ENCODE data around the gene ESRRA. TPM values are rescaled to one million over a fixed set of nuclear protein-coding genes. Genes with fewer than 3 reads are reported as not detected.
A peak's percentile ranks its signal among the peaks of the same experiment; 100 is the strongest.

The ESRRA gene
- total and polyA plus RNA-seq, 2 of the 13 experiments (the other 11 are each of a cell fraction or from before 2014, with no cell fraction given) = 18.1 to 36.3 TPM

DNA sequence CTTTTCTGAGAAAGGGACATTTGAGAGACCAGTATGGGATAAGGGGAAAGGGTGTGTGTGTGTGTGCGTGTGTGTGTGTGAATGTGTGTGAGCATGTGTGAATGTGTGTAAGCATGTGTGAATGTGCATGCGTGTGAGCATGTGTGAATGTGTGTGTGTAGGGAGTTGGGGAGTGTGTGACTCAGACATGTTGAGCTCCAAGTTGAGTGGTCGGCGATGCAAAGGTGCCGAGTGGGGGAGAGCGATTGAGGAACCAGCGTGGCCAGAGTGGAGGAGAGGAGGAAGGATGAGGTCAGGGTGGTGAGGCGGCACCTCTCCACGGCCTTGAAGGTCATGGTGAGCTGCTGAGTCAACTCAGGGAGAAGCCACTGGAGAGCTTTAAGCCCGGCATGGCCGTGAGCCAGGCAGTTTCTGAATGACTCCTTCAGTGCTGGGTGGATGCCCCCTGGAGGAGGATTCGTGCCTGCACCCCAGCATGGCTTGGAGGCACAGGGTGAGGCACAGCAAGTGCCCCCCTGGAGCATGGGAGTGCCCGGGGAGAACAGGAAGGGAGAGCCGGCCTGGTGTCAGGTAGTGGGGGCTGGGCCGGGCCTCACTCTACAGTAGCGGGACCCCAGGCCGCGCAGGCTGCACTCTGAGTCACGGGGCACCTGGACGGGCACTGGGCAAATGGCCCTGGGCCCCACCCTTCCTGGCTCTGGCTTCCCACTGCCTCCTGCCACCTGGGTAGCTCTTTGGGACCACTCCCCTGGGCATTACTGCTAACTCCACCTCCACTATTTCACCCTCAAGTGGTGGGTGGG is 26.4 kb downstream of the ESRRA start (continued):
- peak; percentile 45; the same call in 1 of the 2 replicates for TF ChIP-seq SAP130 (CRISPR knock-in tag; IDR thresholded peaks at IDR 0.05; ENCODE audit: low read depth)
- TF ChIP-seq NR2F6 (IDR thresholded peaks at IDR 0.05) = no peak
- peak; percentile 18; the same call in 1 of the 2 replicates for TF ChIP-seq NR2F6 (CRISPR knock-in tag; IDR thresholded peaks at IDR 0.05)
- peak; percentile 58; the same call in 1 of the 2 replicates for TF ChIP-seq ERF (CRISPR knock-in tag; IDR thresholded peaks at IDR 0.05)
- TF ChIP-seq IKZF1 (IDR thresholded peaks at IDR 0.05) = 0 out of 2 replicates have a peak, but pooled peaks have one; percentile 47
- TF ChIP-seq EED (CRISPR knock-in tag; IDR thresholded peaks at IDR 0.05) = peak; percentile 31; the same call in 1 of the 2 replicates
- TF ChIP-seq, protein P1, sequence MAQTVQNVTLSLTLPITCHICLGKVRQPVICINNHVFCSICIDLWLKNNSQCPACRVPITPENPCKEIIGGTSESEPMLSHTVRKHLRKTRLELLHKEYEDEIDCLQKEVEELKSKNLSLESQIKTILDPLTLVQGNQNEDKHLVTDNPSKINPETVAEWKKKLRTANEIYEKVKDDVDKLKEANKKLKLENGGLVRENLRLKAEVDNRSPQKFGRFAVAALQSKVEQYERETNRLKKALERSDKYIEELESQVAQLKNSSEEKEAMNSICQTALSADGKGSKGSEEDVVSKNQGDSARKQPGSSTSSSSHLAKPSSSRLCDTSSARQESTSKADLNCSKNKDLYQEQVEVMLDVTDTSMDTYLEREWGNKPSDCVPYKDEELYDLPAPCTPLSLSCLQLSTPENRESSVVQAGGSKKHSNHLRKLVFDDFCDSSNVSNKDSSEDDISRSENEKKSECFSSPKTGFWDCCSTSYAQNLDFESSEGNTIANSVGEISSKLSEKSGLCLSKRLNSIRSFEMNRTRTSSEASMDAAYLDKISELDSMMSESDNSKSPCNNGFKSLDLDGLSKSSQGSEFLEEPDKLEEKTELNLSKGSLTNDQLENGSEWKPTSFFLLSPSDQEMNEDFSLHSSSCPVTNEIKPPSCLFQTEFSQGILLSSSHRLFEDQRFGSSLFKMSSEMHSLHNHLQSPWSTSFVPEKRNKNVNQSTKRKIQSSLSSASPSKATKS (CRISPR knock-in tag; IDR thresholded peaks at IDR 0.05) = no peak
- TF ChIP-seq ZNF282 (IDR thresholded peaks at IDR 0.05; ENCODE audit: partially characterized antibody) = peak; percentile 67
- TF ChIP-seq ZBTB7B (CRISPR knock-in tag; IDR thresholded peaks at IDR 0.05) = 0 out of 2 replicates have a peak, but pooled peaks have one; percentile 58
- 0 out of 2 replicates have a peak, but pooled peaks have one; percentile 71 for TF ChIP-seq ZNF619 (CRISPR knock-in tag; IDR thresholded peaks at IDR 0.05)
- peak; percentile 41; the same call in 1 of the 2 replicates for TF ChIP-seq ZNF788 (CRISPR knock-in tag; IDR thresholded peaks at IDR 0.05; ENCODE audit: borderline replicate concordance)
- 0 out of 2 replicates have a peak, but pooled peaks have one; percentile 39 for TF ChIP-seq GATAD2A (CRISPR knock-in tag; IDR thresholded peaks at IDR 0.05)
- no peak for TF ChIP-seq EZH2 (conservative IDR thresholded peaks at IDR 0.05; ENCODE audit: low read depth, low read length)
- no peak for TF ChIP-seq ZBTB1 (CRISPR knock-in tag; IDR thresholded peaks at IDR 0.05; ENCODE audit: borderline replicate concordance)
- TF ChIP-seq, protein P2, sequence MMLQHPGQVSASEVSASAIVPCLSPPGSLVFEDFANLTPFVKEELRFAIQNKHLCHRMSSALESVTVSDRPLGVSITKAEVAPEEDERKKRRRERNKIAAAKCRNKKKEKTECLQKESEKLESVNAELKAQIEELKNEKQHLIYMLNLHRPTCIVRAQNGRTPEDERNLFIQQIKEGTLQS (CRISPR knock-in tag; IDR thresholded peaks at IDR 0.05) = 0 out of 2 replicates have a peak, but pooled peaks have one; percentile 19
- TF ChIP-seq, protein P3, sequence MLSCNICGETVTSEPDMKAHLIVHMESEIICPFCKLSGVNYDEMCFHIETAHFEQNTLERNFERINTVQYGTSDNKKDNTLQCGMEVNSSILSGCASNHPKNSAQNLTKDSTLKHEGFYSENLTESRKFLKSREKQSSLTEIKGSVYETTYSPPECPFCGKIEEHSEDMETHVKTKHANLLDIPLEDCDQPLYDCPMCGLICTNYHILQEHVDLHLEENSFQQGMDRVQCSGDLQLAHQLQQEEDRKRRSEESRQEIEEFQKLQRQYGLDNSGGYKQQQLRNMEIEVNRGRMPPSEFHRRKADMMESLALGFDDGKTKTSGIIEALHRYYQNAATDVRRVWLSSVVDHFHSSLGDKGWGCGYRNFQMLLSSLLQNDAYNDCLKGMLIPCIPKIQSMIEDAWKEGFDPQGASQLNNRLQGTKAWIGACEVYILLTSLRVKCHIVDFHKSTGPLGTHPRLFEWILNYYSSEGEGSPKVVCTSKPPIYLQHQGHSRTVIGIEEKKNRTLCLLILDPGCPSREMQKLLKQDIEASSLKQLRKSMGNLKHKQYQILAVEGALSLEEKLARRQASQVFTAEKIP (CRISPR knock-in tag; IDR thresholded peaks at IDR 0.05; ENCODE audit: borderline replicate concordance) = no peak
- no peak for TF ChIP-seq ZNF614 (CRISPR knock-in tag; IDR thresholded peaks at IDR 0.05; ENCODE audit: borderline replicate concordance)
- TF ChIP-seq TEAD3 (CRISPR knock-in tag; optimal IDR thresholded peaks at IDR 0.05; ENCODE audit: borderline replicate concordance) = peak; percentile 26
- TF ChIP-seq, protein P4, sequence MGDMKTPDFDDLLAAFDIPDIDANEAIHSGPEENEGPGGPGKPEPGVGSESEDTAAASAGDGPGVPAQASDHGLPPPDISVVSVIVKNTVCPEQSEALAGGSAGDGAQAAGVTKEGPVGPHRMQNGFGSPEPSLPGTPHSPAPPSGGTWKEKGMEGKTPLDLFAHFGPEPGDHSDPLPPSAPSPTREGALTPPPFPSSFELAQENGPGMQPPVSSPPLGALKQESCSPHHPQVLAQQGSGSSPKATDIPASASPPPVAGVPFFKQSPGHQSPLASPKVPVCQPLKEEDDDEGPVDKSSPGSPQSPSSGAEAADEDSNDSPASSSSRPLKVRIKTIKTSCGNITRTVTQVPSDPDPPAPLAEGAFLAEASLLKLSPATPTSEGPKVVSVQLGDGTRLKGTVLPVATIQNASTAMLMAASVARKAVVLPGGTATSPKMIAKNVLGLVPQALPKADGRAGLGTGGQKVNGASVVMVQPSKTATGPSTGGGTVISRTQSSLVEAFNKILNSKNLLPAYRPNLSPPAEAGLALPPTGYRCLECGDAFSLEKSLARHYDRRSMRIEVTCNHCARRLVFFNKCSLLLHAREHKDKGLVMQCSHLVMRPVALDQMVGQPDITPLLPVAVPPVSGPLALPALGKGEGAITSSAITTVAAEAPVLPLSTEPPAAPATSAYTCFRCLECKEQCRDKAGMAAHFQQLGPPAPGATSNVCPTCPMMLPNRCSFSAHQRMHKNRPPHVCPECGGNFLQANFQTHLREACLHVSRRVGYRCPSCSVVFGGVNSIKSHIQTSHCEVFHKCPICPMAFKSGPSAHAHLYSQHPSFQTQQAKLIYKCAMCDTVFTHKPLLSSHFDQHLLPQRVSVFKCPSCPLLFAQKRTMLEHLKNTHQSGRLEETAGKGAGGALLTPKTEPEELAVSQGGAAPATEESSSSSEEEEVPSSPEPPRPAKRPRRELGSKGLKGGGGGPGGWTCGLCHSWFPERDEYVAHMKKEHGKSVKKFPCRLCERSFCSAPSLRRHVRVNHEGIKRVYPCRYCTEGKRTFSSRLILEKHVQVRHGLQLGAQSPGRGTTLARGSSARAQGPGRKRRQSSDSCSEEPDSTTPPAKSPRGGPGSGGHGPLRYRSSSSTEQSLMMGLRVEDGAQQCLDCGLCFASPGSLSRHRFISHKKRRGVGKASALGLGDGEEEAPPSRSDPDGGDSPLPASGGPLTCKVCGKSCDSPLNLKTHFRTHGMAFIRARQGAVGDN (CRISPR knock-in tag; IDR thresholded peaks at IDR 0.05) = peak; percentile 56
- TF ChIP-seq, protein P5, sequence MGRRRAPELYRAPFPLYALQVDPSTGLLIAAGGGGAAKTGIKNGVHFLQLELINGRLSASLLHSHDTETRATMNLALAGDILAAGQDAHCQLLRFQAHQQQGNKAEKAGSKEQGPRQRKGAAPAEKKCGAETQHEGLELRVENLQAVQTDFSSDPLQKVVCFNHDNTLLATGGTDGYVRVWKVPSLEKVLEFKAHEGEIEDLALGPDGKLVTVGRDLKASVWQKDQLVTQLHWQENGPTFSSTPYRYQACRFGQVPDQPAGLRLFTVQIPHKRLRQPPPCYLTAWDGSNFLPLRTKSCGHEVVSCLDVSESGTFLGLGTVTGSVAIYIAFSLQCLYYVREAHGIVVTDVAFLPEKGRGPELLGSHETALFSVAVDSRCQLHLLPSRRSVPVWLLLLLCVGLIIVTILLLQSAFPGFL (CRISPR knock-in tag; IDR thresholded peaks at IDR 0.05) = no peak
- peak; percentile 36; the same call in 1 of the 2 replicates for TF ChIP-seq ZSCAN21 (CRISPR knock-in tag; IDR thresholded peaks at IDR 0.05; ENCODE audit: borderline replicate concordance)
